ENCODE data around the gene SLC30A4.

The SLC30A4 gene

GRCh38 chr15:45497261-45497660 is 25.3 kb downstream of the SLC30A4 start:
- TF ChIP-seq TAF1 (IDR thresholded peaks at IDR 0.05; ENCODE audit: borderline replicate concordance, low read depth, low read length), result no peak
- no peak for TF ChIP-seq POLR2AphosphoS5 (IDR thresholded peaks at IDR 0.05; ENCODE audit: low read depth, low read length)
- no peak for TF ChIP-seq POLR2A (IDR thresholded peaks at IDR 0.05; ENCODE audit: low read depth, low read length)
- no peak for FAIRE-seq
- DNase-seq (ENCODE audit: insufficient read length), result no peak

- no peak for FAIRE-seq
- no peak for DNase-seq (ENCODE audit: insufficient read length)
- TF ChIP-seq POLR2A (IDR thresholded peaks at IDR 0.05; ENCODE audit: low read depth, low read length) (no peak), TAF1 (IDR thresholded peaks at IDR 0.05; ENCODE audit: borderline replicate concordance, low read depth, low read length) (no peak), POLR2AphosphoS5 (IDR thresholded peaks at IDR 0.05; ENCODE audit: low read depth, low read length) (no peak)
These were observed 25.9 kb downstream of the SLC30A4 start for GRCh38 chr15:45496658-45497057.

- TF ChIP-seq POLR2AphosphoS5 (IDR thresholded peaks at IDR 0.05; ENCODE audit: low read depth, low read length), result no peak
- no peak for TF ChIP-seq POLR2A (IDR thresholded peaks at IDR 0.05; ENCODE audit: low read depth, low read length)
- no peak for TF ChIP-seq TAF1 (IDR thresholded peaks at IDR 0.05; ENCODE audit: borderline replicate concordance, low read depth, low read length)
- FAIRE-seq (no peak), DNase-seq (ENCODE audit: insufficient read length) (no peak)
These were observed 27.0 kb downstream of the SLC30A4 start for GRCh38 chr15:45495588-45495987.

GRCh38 chr15:45489690-45490238 is 32.8 kb downstream of the SLC30A4 start:
- no peak for TF ChIP-seq POLR2AphosphoS5 (IDR thresholded peaks at IDR 0.05; ENCODE audit: low read depth, low read length)
- TF ChIP-seq POLR2A (IDR thresholded peaks at IDR 0.05; ENCODE audit: low read depth, low read length), result no peak
- no peak for TF ChIP-seq TAF1 (IDR thresholded peaks at IDR 0.05; ENCODE audit: borderline replicate concordance, low read depth, low read length)
- FAIRE-seq (no peak), DNase-seq (ENCODE audit: insufficient read length) (no peak)

GRCh38 chr15:45486317-45486716 is 36.2 kb downstream of the SLC30A4 start:
- no peak for TF ChIP-seq POLR2A (IDR thresholded peaks at IDR 0.05; ENCODE audit: low read depth, low read length)
- no peak for TF ChIP-seq TAF1 (IDR thresholded peaks at IDR 0.05; ENCODE audit: borderline replicate concordance, low read depth, low read length)
- TF ChIP-seq POLR2AphosphoS5 (IDR thresholded peaks at IDR 0.05; ENCODE audit: low read depth, low read length), result no peak
- FAIRE-seq, result no peak

GRCh38 chr15:45481135-45481534 is 41.4 kb downstream of the SLC30A4 start:
- no peak for FAIRE-seq
- TF ChIP-seq POLR2AphosphoS5 (IDR thresholded peaks at IDR 0.05; ENCODE audit: low read depth, low read length), result no peak
- TF ChIP-seq POLR2A (IDR thresholded peaks at IDR 0.05; ENCODE audit: low read depth, low read length), result no peak
- TF ChIP-seq TAF1 (IDR thresholded peaks at IDR 0.05; ENCODE audit: borderline replicate concordance, low read depth, low read length), result no peak

More at GRCh38 chr15:45486317-45486716, 36.2 kb downstream of the SLC30A4 start:
- DNase-seq (ENCODE audit: insufficient read length), result no peak

GRCh38 chr15:45476410-45476809 is 46.1 kb downstream of the SLC30A4 start:
- FAIRE-seq (no peak), DNase-seq (ENCODE audit: insufficient read length) (no peak)
- TF ChIP-seq POLR2AphosphoS5 (IDR thresholded peaks at IDR 0.05; ENCODE audit: low read depth, low read length), result no peak
- TF ChIP-seq TAF1 (IDR thresholded peaks at IDR 0.05; ENCODE audit: borderline replicate concordance, low read depth, low read length), result no peak
- TF ChIP-seq POLR2A (IDR thresholded peaks at IDR 0.05; ENCODE audit: low read depth, low read length), result no peak

More at GRCh38 chr15:45481135-45481534, 41.4 kb downstream of the SLC30A4 start:
- DNase-seq (ENCODE audit: insufficient read length), result no peak

GRCh38 chr15:45474799-45475198 is 47.8 kb downstream of the SLC30A4 start:
- FAIRE-seq (no peak), DNase-seq (ENCODE audit: insufficient read length) (no peak)
- TF ChIP-seq POLR2A (IDR thresholded peaks at IDR 0.05; ENCODE audit: low read depth, low read length) (no peak), POLR2AphosphoS5 (IDR thresholded peaks at IDR 0.05; ENCODE audit: low read depth, low read length) (no peak)

- TF ChIP-seq POLR2AphosphoS5 (IDR thresholded peaks at IDR 0.05; ENCODE audit: low read depth, low read length), result no peak
- TF ChIP-seq POLR2A (IDR thresholded peaks at IDR 0.05; ENCODE audit: low read depth, low read length), result no peak
- no peak for TF ChIP-seq TAF1 (IDR thresholded peaks at IDR 0.05; ENCODE audit: borderline replicate concordance, low read depth, low read length)
- FAIRE-seq (no peak), DNase-seq (ENCODE audit: insufficient read length) (no peak)
These were observed 49.5 kb downstream of the SLC30A4 start for GRCh38 chr15:45473068-45473467.

GRCh38 chr15:45471151-45471550 is 51.4 kb downstream of the SLC30A4 start:
- TF ChIP-seq POLR2A (IDR thresholded peaks at IDR 0.05; ENCODE audit: low read depth, low read length), result no peak
- no peak for TF ChIP-seq TAF1 (IDR thresholded peaks at IDR 0.05; ENCODE audit: borderline replicate concordance, low read depth, low read length)
- TF ChIP-seq POLR2AphosphoS5 (IDR thresholded peaks at IDR 0.05; ENCODE audit: low read depth, low read length), result no peak
- no peak for FAIRE-seq
- no peak for DNase-seq (ENCODE audit: insufficient read length)

- FAIRE-seq (no peak), DNase-seq (ENCODE audit: insufficient read length) (no peak)
- TF ChIP-seq POLR2A (IDR thresholded peaks at IDR 0.05; ENCODE audit: low read depth, low read length) (no peak), TAF1 (IDR thresholded peaks at IDR 0.05; ENCODE audit: borderline replicate concordance, low read depth, low read length) (no peak), POLR2AphosphoS5 (IDR thresholded peaks at IDR 0.05; ENCODE audit: low read depth, low read length) (no peak)
These were observed 53.1 kb downstream of the SLC30A4 start for GRCh38 chr15:45469441-45469840.

- DNase-seq (ENCODE audit: insufficient read length), result no peak
- TF ChIP-seq POLR2A (IDR thresholded peaks at IDR 0.05; ENCODE audit: low read depth, low read length), result no peak
- TF ChIP-seq POLR2AphosphoS5 (IDR thresholded peaks at IDR 0.05; ENCODE audit: low read depth, low read length), result no peak
- no peak for TF ChIP-seq TAF1 (IDR thresholded peaks at IDR 0.05; ENCODE audit: borderline replicate concordance, low read depth, low read length)
- no peak for FAIRE-seq
These were observed 53.5 kb downstream of the SLC30A4 start for GRCh38 chr15:45469027-45469426.
